Prostate gland (tissue), 2 donors: ENCODE results near the gene PAQR8. TPM values are rescaled to one million over a fixed set of nuclear protein-coding genes. Genes with fewer than 3 reads are reported as not detected.

Source experiments
- DNase-seq: peaks from one replicate; pipeline ENCODE4 v3.0.0-alpha.2; 2019; ENCODE audit warnings: low spot score
- H3K27ac ChIP-seq, 2 donors: fragments of 200-600 bp; sonication (generic); 2 replicates each; pipeline ENCODE4 v1.5.1; 2017 to 2019
- H3K27me3 ChIP-seq: fragments of 200-600 bp; sonication (generic); replicated peaks from 2 replicates; pipeline ENCODE4 v1.5.1; 2019; ENCODE audit not compliant: insufficient read depth
- H3K36me3 ChIP-seq, 2 donors: fragments of 200-600 bp; sonication (generic); 1 replicate in 1 of 2; 2 replicates in 1 of 2; pipeline versions ENCODE4 v1.5.1 to v1.8.1; 2017 to 2019
- H3K4me1 ChIP-seq: fragments of 200-600 bp; sonication (generic); replicated peaks from 2 replicates; pipeline ENCODE4 v1.5.1; 2019
- H3K4me3 ChIP-seq, 2 donors: fragments of 200-600 bp; sonication (generic); 2 replicates each; pipeline ENCODE4 v1.5.1; 2017 to 2019
- H3K9me3 ChIP-seq: fragments of 200-600 bp; sonication (generic); 2 replicates; pipeline ENCODE4 v1.5.1; 2017
- POLR2A ChIP-seq: fragments of 450-650 bp; IDR thresholded peaks from one replicate; pipeline ENCODE4 v1.6.1; 2016; ENCODE audit warnings: antibody characterized with exemption, mild to moderate bottlenecking
- POLR2AphosphoS5 ChIP-seq: sonication (generic); formaldehyde crosslinking; IDR thresholded peaks from one replicate; pipeline ENCODE4 v1.6.1; 2017; ENCODE audit warnings: antibody characterized with exemption
- WGBS: methylation state at CpG from one replicate; pipeline ENCODE4 v1.1.5; 2018; 5-methylcytosine and 5-hydroxymethylcytosine counted together
- intact Hi-C: fragments of 100-400 bp; cut with DNase I; formaldehyde crosslinking; loops from one replicate; pipeline ENCODE4 v1.14.2; 2022
- total RNA-seq, 2 donors: library from RNA; depleted of rRNA; stranded (reverse); fragments of >200 nt; gene quantifications; one replicate each; pipeline ENCODE4 v1.1.0, GENCODE V29; 2016
- TF ChIP-seq, protein P1 (sequence below), 4 experiments: fragments of 200-600 bp in 2 of 4; fragments of 450-650 bp in 2 of 4; sonication (generic) in 2 of 4; IDR thresholded peaks; 1 replicate in 3 of 4; 2 replicates in 1 of 4; pipeline ENCODE4 v1.5.1; 2016 to 2019; ENCODE audit warnings: antibody characterized with exemption in 4 of 4, mild to moderate bottlenecking in 2 of 4, moderate library complexity in 2 of 4

The PAQR8 gene
- total RNA-seq, 2 donors from 2014 or later, result 9.9 to 15.8 TPM

DNA sequence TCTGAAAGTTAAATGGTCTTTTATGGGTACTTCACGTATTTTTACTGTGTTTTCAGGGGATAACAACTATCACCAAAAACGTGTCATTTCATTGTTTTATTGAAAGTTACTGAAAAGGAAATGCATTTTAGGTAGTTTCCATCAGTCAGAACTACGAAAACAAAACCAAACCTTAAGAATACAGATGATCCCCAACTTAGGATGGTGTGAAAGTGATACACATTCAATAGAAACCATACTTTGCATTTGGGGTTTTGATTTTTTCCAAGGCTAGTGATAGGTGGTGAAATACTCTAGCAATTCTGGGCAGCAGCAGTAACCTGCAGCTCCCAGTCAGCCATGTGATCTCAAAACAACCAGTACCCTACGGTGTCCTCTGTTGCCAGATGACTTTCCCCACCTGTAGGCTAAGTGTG is 32.3 kb downstream of the PAQR8 start:
- 83% methylated on average over 4 of the region's 4 CpGs for WGBS
- no peak for DNase-seq
- no peak overlapping the region for H3K4me3 ChIP-seq
- intact Hi-C loops, result no loop called here
- H3K27me3 ChIP-seq, result no peaks in the 10 kb centered on the region
- H3K36me3 ChIP-seq, result no peaks in the 10 kb centered on the region
- no peaks in the 10 kb centered on the region for H3K9me3 ChIP-seq
- no peak for TF ChIP-seq POLR2AphosphoS5
- TF ChIP-seq, protein P1, sequence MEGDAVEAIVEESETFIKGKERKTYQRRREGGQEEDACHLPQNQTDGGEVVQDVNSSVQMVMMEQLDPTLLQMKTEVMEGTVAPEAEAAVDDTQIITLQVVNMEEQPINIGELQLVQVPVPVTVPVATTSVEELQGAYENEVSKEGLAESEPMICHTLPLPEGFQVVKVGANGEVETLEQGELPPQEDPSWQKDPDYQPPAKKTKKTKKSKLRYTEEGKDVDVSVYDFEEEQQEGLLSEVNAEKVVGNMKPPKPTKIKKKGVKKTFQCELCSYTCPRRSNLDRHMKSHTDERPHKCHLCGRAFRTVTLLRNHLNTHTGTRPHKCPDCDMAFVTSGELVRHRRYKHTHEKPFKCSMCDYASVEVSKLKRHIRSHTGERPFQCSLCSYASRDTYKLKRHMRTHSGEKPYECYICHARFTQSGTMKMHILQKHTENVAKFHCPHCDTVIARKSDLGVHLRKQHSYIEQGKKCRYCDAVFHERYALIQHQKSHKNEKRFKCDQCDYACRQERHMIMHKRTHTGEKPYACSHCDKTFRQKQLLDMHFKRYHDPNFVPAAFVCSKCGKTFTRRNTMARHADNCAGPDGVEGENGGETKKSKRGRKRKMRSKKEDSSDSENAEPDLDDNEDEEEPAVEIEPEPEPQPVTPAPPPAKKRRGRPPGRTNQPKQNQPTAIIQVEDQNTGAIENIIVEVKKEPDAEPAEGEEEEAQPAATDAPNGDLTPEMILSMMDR (IDR thresholded peaks at IDR 0.05), result no peak
- TF ChIP-seq POLR2A, result no peak
- H3K4me1 ChIP-seq, result no peaks in the 10 kb centered on the region
- H3K27ac ChIP-seq, result no peak overlapping the region

DNA sequence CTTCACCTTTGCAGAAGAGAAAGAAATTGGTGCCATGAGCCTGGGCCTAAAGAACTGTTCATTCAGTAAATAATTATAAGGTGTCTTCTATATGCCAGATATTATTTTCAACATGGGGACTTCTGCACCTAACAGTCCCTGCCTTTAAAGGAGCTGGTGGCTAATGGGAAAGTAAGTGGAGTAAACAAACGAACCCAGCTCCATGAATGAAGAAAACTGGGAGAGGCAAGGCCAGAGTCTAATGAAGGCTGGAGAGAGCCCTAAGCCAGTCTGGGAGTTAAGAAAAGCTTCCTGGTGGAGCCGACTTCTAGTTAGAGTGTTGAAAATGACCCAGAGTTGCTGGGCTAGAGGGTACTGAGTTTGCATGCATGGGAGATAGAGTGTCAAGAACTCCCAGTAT is 34.0 kb downstream of the PAQR8 start:
- DNase-seq, result no peak
- no peaks in the 10 kb centered on the region for H3K4me1 ChIP-seq
- no peaks in the 10 kb centered on the region for H3K36me3 ChIP-seq
- 89% methylated on average over 2 of the region's 2 CpGs for WGBS
- intact Hi-C loops, result no loop called here
- H3K4me3 ChIP-seq, result no peak overlapping the region
- no peaks in the 10 kb centered on the region for H3K9me3 ChIP-seq
- no peaks in the 10 kb centered on the region for H3K27me3 ChIP-seq
- H3K27ac ChIP-seq, result no peak overlapping the region
- TF ChIP-seq POLR2A, result no peak
- TF ChIP-seq, protein P1 (IDR thresholded peaks at IDR 0.05), result no peak

DNA sequence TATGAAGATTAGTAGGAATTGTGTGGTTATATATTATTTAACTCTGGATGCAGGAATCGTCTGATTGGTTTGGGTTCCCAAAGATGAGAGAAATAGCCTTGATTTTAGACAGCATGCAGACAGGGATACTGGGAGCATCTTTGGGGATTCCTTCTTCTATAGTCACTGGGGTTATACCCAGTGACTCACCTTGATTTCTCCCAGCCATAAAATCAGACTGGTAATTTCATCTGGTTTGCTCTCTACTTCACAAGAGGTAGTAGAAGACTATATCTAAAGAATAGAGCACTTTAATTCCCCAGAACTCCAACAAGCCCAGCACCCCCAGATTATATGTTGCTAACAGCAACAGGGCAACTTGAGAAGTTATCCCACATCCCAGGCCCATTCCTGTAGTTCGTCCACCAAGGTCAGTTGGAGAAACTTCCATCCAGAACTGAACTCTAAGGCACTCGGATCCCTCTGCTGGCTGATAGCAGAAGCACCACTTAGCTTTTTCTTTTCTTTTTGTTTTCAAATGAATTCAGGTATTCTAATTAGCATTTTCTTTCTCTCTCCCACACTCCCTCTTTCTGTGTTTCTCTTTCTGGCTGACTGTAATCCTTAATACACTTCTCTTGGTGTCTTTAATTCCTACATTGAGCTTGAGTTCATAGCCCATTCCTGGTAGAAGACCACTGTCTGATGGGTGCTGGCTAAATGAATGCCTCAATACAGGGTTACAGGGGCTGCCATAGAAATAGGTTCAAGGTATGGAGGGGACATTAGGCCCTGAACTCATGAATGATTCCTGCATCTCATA is 37.8 kb downstream of the PAQR8 start:
- Histone ChIP-seq H3K4me1 (no peaks in the 10 kb centered on the region), H3K27me3 (no peaks in the 10 kb centered on the region), H3K36me3 (no peaks in the 10 kb centered on the region), H3K4me3 (no peak overlapping the region), H3K9me3 (no peaks in the 10 kb centered on the region), H3K27ac (no peak overlapping the region)
- 32% methylated on average over 3 of the region's 3 CpGs for WGBS
- DNase-seq, result peak; percentile 26
- intact Hi-C loops, result loop anchor here (5.0 kb wide), 1 partner anchor 112 kb away; no protein-coding TSS in a partner anchor
- TF ChIP-seq POLR2AphosphoS5 (no peak), POLR2A (no peak)
- TF ChIP-seq, protein P1 (IDR thresholded peaks at IDR 0.05), result peak in 3 of 4 experiments; percentile 61 to 83 (median 76)

DNA sequence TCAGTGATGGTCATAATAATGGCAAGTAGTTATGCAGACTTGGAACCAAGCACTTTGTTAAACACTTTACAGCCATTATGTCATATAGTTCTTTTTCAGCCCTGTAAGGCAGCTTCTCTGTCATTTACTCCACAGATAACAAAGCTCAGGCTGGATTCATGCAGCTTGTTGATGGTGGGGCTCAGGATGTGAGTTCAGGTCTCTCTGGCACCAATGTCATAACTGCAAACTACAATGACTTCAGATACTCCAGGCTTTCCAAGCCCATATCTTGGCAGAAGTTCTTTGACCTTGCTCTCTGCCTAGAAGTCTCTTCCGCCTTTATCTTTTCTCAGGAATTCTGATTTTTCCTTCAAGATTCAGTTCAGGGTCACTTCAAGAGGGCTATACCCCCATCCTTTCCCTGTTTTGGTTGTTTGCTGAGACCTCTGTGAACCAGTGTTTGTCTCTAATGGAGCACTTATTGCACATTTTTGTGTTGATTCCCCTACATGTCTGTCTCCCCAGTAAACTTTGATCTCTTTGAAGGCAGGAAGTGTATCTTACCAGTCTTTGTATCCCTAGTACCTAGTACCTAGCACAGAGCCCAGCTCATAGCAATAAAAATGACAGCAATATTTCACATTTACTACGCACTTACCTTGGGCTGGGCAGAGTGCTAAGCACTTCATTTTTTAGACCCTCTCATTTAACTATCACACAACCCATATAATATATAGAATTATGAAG is 38.5 kb downstream of the PAQR8 start:
- H3K4me1 ChIP-seq, result no peaks in the 10 kb centered on the region
- WGBS, result 77% methylated on average over 2 of the region's 2 CpGs
- no peaks in the 10 kb centered on the region for H3K9me3 ChIP-seq
- intact Hi-C loops, result loop anchor here (5.0 kb wide), 1 partner anchor 113 kb away; no protein-coding TSS in a partner anchor
- H3K36me3 ChIP-seq, result no peaks in the 10 kb centered on the region
- TF ChIP-seq, protein P1 (IDR thresholded peaks at IDR 0.05), result no peak
- no peak for TF ChIP-seq POLR2A
- TF ChIP-seq POLR2AphosphoS5, result no peak
- H3K4me3 ChIP-seq, result no peak overlapping the region
- H3K27ac ChIP-seq, result no peak overlapping the region
- no peak for DNase-seq
- H3K27me3 ChIP-seq, result no peaks in the 10 kb centered on the region
